ENCODE measurements around the gene SSTR1. TPM values are rescaled to one million over a fixed set of nuclear protein-coding genes. Genes with fewer than 3 reads are reported as not detected.

SSTR1 gene
- total RNA-seq, 1 experiment from 2014 or later = 0.50 TPM

GRCh38 chr14:38224338-38224737 is 16.6 kb downstream of the SSTR1 start:
- Histone ChIP-seq H3K4me3 (no peak overlapping the region), H3F3A (ENCODE audit: insufficient read depth, low read depth) (no peaks in the 10 kb centered on the region), H3K36me3 (ENCODE audit: low read depth) (no peaks in the 10 kb centered on the region), H3K4me2 (no peak overlapping the region), H4K20me1 (ENCODE audit: insufficient read depth) (no peaks in the 10 kb centered on the region), H3K4me1 (replicated peaks; ENCODE audit: insufficient read depth) (no peaks in the 10 kb centered on the region), H3K27me3 (ENCODE audit: insufficient read depth, low read depth) (no peaks in the 10 kb centered on the region), H3K9me3 (ENCODE audit: insufficient read depth, low read depth) (no peaks in the 10 kb centered on the region), H3K79me2 (ENCODE audit: low read depth) (no peaks in the 10 kb centered on the region), H2AFZ (no peak overlapping the region), H3K27ac (no peak overlapping the region), H3K9me2 (ENCODE audit: insufficient read depth) (no peaks in the 10 kb centered on the region)
- CTCF ChIA-PET = no interaction called here
- intact Hi-C loops (cut with micrococcal nuclease; ENCODE audit: unreplicated experiment) = no loop called here
- no peak for DNase-seq
- no TSS peak for BruUV-seq (replicated peaks)
- TF ChIP-seq CTCF (conservative IDR thresholded peaks at IDR 0.05) = no peak
- TF ChIP-seq EZH2 (IDR thresholded peaks at IDR 0.05; ENCODE audit: low read depth) = no peak
- POLR2A ChIA-PET (ENCODE audit: unreplicated experiment) = no interaction called here

- H3K4me2 ChIP-seq = no peak overlapping the region
- ChIA-PET POLR2A (ENCODE audit: unreplicated experiment) (no interaction called here), CTCF (no interaction called here)
- no peaks in the 10 kb centered on the region for H3K27me3 ChIP-seq (ENCODE audit: insufficient read depth, low read depth)
- no TSS peak for BruUV-seq (replicated peaks)
- H3K27ac ChIP-seq = no peak overlapping the region
- no peaks in the 10 kb centered on the region for H3K4me1 ChIP-seq (replicated peaks; ENCODE audit: insufficient read depth)
- TF ChIP-seq CTCF (conservative IDR thresholded peaks at IDR 0.05) (no peak), EZH2 (IDR thresholded peaks at IDR 0.05; ENCODE audit: low read depth) (no peak)
- H3K9me3 ChIP-seq (ENCODE audit: insufficient read depth, low read depth) = no peaks in the 10 kb centered on the region
- no peaks in the 10 kb centered on the region for H4K20me1 ChIP-seq (ENCODE audit: insufficient read depth)
- intact Hi-C loops (cut with micrococcal nuclease; ENCODE audit: unreplicated experiment) = no loop called here
- H3K9me2 ChIP-seq (ENCODE audit: insufficient read depth) = no peaks in the 10 kb centered on the region
- H3K4me3 ChIP-seq = no peak overlapping the region
- H3F3A ChIP-seq (ENCODE audit: insufficient read depth, low read depth) = no peaks in the 10 kb centered on the region
- H2AFZ ChIP-seq = no peak overlapping the region
- H3K36me3 ChIP-seq (ENCODE audit: low read depth) = no peaks in the 10 kb centered on the region
- no peaks in the 10 kb centered on the region for H3K79me2 ChIP-seq (ENCODE audit: low read depth)
- no peak for DNase-seq
Measured at GRCh38 chr14:38225946-38226345, 18.2 kb downstream of the SSTR1 start.

DNA sequence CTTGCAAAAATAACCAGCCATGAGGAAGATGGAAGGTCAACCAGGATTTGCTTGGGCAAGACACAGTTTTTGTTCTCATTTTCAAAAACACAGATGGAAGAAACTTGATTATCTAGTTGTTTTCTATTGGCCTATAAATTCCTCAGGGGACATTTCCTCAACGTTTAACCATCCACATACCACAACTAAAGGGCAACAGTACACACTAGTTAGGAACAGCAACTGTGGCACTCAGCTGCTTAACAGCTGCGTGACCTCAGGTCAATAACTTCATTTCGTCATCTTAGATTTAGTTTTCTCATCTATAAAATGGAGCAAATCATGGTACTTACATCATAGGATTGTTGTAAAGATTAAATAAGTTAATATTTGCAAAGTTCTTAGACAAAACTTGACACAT is 18.7 kb downstream of the SSTR1 start:
- no peak overlapping the region for H2AFZ ChIP-seq
- POLR2A ChIA-PET (ENCODE audit: unreplicated experiment) = no interaction called here
- no TSS peak for BruUV-seq (replicated peaks)

More for the DNA sequence above, 18.7 kb downstream of the SSTR1 start:
- Histone ChIP-seq H3K79me2 (ENCODE audit: low read depth) (no peaks in the 10 kb centered on the region), H3K9me2 (ENCODE audit: insufficient read depth) (no peaks in the 10 kb centered on the region), H3F3A (ENCODE audit: insufficient read depth, low read depth) (no peaks in the 10 kb centered on the region), H3K27ac (no peak overlapping the region), H4K20me1 (ENCODE audit: insufficient read depth) (no peaks in the 10 kb centered on the region), H3K4me3 (no peak overlapping the region), H3K4me2 (no peak overlapping the region), H3K36me3 (ENCODE audit: low read depth) (no peaks in the 10 kb centered on the region), H3K4me1 (replicated peaks; ENCODE audit: insufficient read depth) (no peaks in the 10 kb centered on the region), H3K9me3 (ENCODE audit: insufficient read depth, low read depth) (no peaks in the 10 kb centered on the region), H3K27me3 (ENCODE audit: insufficient read depth, low read depth) (no peaks in the 10 kb centered on the region)
- TF ChIP-seq CTCF (conservative IDR thresholded peaks at IDR 0.05) (no peak), EZH2 (IDR thresholded peaks at IDR 0.05; ENCODE audit: low read depth) (no peak)
- intact Hi-C loops (cut with micrococcal nuclease; ENCODE audit: unreplicated experiment) = no loop called here
- DNase-seq = no peak
- CTCF ChIA-PET = no interaction called here

Data from PC-9 (cell line).